ENCODE results near the gene GTF2F1.
A peak's percentile ranks its signal among the peaks of the same experiment; 100 is the strongest.
"Not testable (repeated sequence)": the region's sequence is repeated elsewhere in the genome, so short reads cannot be mapped to it uniquely, and the experiment has no call there.

The GTF2F1 gene

GRCh38 chr19:6362351-6362801 is 30.6 kb downstream of the GTF2F1 start:
- no peak for DNase-seq (ENCODE audit: low read depth)
- TF ChIP-seq CTCF (IDR thresholded peaks at IDR 0.05; ENCODE audit: insufficient read depth, low read depth, low read length, missing control alignments), result no peak
- peak overlapping the region; percentile 78 for H3K4me3 ChIP-seq (ENCODE audit: low read length)

- H3K4me3 ChIP-seq (ENCODE audit: low read length), result peak overlapping the region; percentile 78
- no peak for TF ChIP-seq CTCF (IDR thresholded peaks at IDR 0.05; ENCODE audit: insufficient read depth, low read depth, low read length, missing control alignments)
- no peak for DNase-seq (ENCODE audit: low read depth)
Observed at GRCh38 chr19:6362027-6362350, 31.0 kb downstream of the GTF2F1 start.

- peak overlapping the region; percentile 78 for H3K4me3 ChIP-seq (ENCODE audit: low read length)
Observed at GRCh38 chr19:6360857-6361216, 32.1 kb downstream of the GTF2F1 start.

GRCh38 chr19:6360445-6360844 is 32.5 kb downstream of the GTF2F1 start:
- not testable (repeated sequence) for DNase-seq (ENCODE audit: low read depth)

More at GRCh38 chr19:6360857-6361216, 32.1 kb downstream of the GTF2F1 start:
- DNase-seq (ENCODE audit: low read depth), result not testable (repeated sequence)

GRCh38 chr19:6359568-6360341 is 33.2 kb downstream of the GTF2F1 start:
- no peak overlapping the region for H3K4me3 ChIP-seq (ENCODE audit: low read length)
- no peak for DNase-seq (ENCODE audit: low read depth)
- no peak for TF ChIP-seq CTCF (IDR thresholded peaks at IDR 0.05; ENCODE audit: insufficient read depth, low read depth, low read length, missing control alignments)

More at GRCh38 chr19:6360445-6360844, 32.5 kb downstream of the GTF2F1 start:
- not testable (repeated sequence) for H3K4me3 ChIP-seq (ENCODE audit: low read length)

GRCh38 chr19:6358003-6358402 is 35.0 kb downstream of the GTF2F1 start:
- H3K4me3 ChIP-seq (ENCODE audit: low read length), result no peak overlapping the region
- DNase-seq (ENCODE audit: low read depth), result peak; percentile 46
- no peak for TF ChIP-seq CTCF (IDR thresholded peaks at IDR 0.05; ENCODE audit: insufficient read depth, low read depth, low read length, missing control alignments)

- DNase-seq (ENCODE audit: low read depth), result no peak
- TF ChIP-seq CTCF (IDR thresholded peaks at IDR 0.05; ENCODE audit: insufficient read depth, low read depth, low read length, missing control alignments), result no peak
- no peak overlapping the region for H3K4me3 ChIP-seq (ENCODE audit: low read length)
Observed at GRCh38 chr19:6357174-6357573, 35.8 kb downstream of the GTF2F1 start.

- DNase-seq (ENCODE audit: low read depth); H3K4me3 ChIP-seq (ENCODE audit: low read length): not testable (repeated sequence)
Observed at GRCh38 chr19:6355321-6356040, 37.5 kb downstream of the GTF2F1 start.

Data from epithelial cell of esophagus (primary cell).